Measurements from ENCODE around the gene EMC6. TPM values are rescaled to one million over a fixed set of nuclear protein-coding genes. Genes with fewer than 3 reads are reported as not detected.

The EMC6 gene
- total RNA-seq (2014; rRNA removed; shearing (Covaris generic)) = 16.3 and 23.1 TPM in 2 replicates

DNA sequence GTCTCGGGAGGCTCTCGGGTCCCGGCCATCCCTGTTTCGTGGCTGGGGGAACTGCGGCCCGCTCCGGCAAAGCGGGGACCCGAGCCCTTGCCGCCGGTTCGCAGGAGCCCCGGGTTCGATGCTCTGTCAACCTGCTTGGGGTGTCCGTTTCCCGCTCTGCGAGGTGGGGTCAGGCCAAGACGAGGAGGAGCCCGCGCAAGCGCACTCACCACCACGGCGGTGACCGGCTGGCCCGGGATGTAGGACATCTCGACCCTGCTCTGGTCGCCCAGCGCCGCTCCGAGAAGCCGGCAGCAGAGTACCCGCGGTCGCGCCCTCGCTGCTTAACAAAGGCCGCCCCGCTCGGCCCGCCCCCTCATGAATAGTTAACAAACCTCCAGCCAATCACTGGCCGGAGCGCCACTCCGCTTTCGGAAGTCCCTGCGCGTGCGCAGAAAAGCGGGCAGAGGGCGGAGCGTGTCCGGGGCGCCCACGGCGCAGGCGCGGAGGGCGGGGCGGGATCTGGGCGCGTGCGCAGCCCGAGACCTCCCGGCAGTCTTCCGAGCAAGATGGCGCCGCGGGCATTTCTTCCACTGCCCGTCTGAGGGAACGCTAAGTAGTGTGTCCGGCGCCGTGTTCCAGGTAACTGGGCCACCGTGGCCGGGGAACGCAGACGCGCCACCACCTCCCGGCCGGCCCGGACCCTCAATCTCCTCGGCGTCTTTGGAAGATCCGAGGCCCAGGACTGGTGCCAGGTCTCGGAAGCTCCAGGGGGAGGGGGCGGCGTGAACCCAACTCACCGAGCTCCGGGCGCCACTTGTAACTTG is at the start of gene EMC6, which contains the start of gene TAX1BP3:
Gene EMC6, plus strand, starts transcription at position 534 of the 806 bp plus-strand sequence. CDS start 335 bp downstream, outside the sequence.
Gene TAX1BP3, minus strand, starts transcription at position 300 of the 806 bp plus-strand sequence. Its CDS starts 52 bp downstream, at position 248.
- DNase-seq (ENCODE audit: low read depth) = peak; percentile 99

DNA sequence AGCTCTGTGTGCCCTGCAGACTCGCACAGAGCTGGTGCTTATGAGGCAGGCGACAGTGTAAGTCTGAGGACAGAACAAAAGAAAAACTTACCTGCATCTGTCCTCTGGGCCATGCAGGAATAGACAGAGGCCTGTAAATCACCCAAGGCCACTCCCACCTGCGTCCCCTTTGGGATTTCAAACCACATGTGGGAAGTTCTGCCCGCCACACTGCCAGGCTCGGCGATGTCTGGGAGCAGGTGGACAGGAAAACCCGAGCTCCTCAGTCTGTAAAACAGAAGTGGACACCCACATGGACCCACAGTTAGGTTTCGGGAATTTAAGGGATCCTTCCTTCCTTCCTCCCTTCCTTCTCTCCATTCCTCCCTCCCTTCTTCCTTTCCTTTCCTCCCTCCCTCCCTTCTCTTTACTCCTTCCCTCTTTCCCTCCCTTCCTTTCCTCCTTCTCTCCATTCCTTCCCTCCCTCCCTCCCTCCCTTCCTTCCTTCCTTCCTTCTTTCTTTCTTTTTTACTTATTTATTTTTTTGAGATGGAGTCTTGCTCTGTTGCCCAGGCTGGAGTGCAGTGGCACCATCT is 47.4 kb upstream of the EMC6 start:
- no peak for DNase-seq (ENCODE audit: low read depth)

DNA sequence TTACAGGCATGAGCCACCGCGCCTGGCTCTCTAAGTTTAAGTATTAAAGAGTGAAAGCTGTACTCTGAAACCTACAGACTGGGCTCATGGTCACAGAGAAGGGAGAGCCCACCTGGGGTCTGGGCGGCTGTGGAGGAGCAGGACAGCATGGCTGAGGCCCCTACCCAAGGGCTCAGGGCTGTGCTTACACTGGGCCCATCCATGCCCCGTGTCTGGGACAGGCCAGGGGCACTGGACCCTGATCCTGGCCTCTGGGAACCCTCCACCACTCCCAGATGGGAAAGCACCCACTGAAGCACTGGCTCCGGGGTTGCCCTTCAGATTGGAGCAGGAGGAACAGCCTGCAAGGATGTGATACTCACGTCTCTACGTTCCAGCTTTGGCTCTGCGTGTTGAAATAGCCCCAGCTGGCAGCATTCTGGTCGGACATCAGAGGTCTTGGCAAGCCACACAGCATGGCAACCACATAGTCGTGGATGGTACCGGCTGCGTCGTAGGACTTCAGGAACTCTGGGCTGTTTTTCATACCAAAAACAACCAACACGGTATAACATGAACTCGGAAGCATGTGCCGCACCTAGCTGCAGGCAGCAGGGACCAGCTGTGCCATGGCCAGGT is 45.5 kb upstream of the EMC6 start:
- DNase-seq (ENCODE audit: low read depth) = no peak

DNA sequence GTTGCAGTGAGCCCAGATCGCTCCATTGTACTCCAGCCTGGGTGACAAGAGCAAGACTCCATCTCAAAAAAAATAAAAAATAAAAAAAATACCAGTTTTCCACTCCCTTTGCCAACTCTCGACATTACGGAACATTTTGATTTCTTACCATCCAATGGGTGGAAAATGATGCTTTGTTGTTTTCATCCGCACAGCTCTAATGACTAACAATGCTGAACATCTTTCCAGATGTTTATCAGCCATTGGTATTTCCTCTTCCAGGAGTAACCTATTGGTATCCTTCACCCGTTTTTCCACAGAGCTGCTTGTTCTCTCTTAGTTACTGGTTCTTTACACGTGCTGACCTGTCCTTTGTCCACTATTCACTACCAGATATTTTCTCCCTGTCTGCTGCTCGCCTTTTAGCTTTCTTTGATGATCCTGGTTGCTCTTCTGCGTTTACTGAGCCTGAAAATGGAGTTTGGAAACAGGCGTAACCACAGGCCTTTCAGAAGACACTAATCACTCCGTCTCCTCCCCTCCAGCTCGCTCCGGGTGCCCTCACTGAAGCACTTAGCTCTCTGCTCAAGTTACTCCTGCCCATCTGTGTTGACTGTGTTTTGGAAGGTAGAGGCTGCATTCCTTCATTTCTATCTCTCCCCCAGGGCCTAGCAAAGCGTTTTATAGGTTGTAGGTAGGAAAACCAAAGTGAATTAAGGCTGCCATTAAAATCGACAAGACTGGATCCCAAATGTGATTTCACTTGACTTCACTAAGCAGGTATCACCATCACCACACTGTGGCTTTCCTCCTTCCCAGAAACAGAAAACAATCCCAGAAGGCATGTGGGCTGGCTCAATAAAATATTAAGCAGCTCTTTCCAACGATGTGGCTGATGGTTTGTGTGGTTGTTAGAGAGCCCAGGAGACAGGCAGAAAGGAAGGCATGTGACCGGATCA is 41.5 kb upstream of the EMC6 start:
- no peak for DNase-seq (ENCODE audit: low read depth)

DNA sequence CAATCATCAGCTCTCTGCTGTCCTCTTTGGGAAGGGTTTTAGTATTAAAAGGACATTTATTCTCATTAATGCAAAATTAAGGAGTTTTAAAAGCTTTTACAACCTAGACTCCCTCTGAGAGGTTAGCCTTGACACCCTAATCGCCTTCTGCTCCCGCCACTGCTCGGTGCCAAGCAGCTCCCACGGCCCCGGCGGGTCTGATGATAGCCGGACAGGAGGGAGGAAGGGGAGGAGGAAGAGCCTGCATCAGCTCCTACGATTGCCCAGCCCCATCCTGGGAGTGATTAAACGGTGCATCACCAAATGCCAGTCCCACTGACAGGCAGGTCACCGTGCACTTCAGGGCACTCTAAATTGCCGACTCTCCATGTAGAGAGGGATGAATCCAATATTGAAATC is 40.8 kb upstream of the EMC6 start:
- no peak for DNase-seq (ENCODE audit: low read depth)

DNA sequence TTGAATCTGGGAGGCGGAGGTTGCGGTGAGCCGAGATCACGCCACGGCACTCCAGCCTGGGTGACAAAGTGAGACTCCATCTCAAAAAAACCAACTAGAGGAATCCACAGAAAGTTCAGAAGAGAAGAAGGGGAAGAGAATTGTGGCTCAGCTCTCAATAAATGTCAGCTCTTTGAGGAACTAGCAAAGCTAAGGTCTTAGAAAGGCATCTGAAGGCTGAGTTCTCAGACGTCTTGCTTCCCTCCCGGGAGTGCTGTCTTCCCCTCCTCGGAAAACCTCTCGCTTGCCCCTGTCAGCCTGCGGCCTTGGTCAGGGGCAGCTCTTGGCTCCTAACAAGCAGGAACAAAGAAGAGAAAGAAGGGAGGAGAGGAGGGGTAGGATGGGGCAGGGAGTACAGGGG is 37.8 kb upstream of the EMC6 start:
- no peak for DNase-seq (ENCODE audit: low read depth)

DNA sequence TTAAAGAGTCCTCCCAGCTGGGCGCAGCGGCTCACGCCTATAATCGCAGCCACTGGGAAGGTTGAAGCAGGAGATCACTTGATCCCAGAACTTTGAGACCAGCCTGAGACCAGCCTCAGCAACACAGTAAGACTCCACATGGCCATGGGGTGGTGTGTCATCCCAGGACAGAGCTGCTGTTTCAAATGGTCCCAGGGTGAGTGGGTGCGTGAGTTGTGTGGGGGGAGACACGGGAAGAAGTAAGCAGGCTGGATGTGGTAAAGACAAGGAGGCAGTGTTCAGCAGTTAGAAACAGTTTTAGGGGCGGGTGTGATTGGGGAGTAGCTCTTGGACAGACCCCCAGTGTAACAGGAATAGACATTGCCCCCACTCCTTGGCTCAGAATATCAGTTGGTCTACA is 36.3 kb upstream of the EMC6 start:
- no peak for DNase-seq (ENCODE audit: low read depth)

DNA sequence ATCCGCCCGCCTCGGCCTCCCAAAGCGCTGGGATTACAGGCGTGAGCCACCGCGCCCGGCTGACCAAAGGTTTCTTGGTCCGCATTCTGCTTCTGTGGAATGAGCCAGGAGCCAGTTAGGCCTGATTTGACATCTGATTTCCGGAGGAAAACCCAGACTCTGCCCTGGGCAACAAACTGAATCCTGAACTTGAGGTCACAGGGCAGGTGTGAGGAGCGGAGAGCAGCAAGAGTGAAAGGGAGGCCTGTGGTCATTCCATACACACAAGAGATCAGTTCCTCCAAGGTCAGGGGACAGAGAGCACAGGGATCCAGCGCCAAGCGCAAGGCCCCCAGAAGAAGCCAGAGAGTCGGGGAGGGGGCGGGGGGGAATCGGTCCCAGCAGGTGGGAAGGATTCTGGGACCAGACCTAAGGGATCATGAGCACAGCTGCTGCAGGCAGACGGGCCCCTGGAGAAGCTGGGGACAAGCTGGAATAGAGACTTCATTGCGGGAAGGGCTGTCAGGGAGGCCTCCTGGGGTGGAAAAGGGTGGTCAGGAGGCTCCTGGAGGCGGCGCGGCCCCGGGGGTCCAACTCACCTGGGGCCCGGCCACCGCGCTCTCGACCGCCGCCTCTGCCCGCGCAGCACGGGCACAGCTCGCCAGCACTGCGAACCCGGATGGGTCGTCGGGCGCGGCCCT is 33.0 kb upstream of the EMC6 start:
- DNase-seq (ENCODE audit: low read depth) = no peak

DNA sequence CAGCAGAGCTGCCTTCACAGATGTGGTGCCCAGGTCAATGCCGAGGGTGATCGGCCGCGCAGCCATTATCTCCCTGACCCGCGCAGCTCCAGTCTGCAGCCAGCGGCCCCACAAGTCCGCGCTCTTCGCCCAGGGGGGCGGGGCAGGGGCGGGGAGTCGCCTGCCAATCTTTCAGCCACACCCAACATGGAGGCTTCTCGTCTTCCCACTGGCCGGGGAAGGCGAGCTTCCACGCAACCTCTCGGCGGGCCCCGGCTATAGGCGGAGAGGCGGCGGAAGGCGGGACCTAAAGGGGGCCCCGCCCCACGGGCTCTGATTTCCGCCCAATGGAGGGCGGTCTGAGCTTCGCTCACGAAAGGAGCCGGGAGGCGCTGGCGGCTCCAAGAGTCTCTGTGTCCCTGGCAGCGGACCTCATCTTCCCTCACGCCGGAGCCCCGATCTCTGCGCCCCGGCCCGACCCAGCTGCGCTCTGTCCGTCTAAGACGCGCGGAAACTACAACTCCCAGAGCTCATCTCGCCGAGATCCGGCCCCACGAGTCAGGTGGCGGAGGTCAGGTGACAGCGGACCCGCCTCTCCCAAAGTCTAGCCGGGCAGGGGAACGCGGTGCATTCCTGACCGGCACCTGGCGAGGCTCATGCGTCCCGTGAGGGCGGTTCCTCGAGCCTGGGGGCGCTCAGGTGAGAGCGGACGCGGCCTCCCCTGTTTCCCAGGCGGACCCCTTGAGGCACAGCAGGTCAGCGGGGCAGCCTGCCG is 32.3 kb upstream of the EMC6 start, which contains the start of the genes CTNS and SHPK:
Gene CTNS, plus strand, starts transcription at position 607 of the 754 bp plus-strand sequence. CDS start 3,447 bp downstream, outside the sequence.
Gene SHPK, minus strand, starts transcription at position 97 of the 754 bp plus-strand sequence. Its CDS starts 31 bp downstream, at position 66.
- peak; percentile 98 for DNase-seq (ENCODE audit: low read depth)

DNA sequence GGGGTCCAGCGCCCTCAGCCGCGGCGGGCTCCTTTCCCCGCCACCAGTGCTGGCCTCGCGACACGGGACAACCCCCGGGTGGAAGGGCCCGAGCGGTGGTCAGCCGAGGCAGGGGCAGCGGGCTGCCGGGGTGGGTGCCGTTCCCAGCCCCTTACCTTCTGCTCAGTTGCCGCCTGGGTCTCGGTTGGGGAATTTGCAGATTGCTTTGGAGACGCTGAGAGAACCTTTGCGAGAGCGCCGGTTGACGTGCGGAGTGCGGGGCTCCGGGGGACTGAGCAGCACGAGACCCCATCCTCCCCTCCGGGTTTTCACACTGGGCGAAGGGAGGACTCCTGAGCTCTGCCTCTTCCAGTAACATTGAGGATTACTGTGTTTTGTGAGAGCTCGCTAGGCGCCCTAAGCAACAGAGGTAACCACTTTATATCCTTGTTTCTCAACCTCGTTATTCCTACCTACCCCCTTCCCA is 31.7 kb upstream of the EMC6 start:
- no peak for DNase-seq (ENCODE audit: low read depth)

DNA sequence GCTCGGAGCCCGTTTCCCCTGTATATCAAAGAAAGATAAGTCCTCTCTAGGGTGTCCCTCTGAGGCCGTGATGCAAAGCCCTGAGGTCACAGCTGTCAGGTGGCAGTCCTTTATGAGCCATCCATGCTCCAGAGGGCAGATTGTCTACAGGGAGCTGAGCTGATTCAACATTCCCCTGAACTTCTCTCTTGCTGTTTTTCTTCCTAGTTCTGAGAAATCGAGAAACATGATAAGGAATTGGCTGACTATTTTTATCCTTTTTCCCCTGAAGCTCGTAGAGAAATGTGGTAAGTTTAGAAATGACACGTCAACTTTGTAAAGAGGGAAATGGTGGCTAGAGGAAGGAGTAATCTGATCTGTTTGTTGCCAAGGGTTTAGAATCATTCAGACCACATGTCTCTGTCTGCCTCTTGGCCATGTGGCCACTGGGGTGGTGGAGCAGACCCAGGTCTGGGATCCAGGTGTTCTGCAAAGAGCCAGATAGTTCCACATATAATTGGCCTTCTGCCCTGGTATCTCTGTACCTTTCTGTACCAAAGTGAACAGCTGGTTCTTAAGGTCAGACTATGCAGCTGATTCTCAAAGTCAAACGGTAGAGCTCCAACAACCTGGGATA is 28.5 kb upstream of the EMC6 start:
- DNase-seq (ENCODE audit: low read depth) = no peak

DNA sequence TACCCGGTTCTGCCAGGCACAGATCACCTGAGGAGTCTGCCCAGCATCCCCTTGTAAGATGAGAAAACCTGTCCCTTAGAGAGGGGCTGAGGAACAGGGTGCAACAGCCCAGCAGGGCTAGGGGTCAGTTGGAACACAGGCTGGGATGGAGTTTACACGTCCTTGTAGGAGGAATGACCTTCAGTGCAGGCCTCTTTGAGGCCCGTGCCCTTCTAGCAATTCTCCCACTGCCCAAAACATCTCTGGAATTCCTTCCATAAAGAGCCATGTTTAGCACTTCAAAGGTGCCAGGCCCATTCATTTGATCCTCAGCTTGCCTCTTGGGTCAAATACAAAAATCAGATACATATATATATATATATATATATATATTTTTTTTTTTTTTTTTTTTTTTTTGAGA is 27.6 kb upstream of the EMC6 start:
- DNase-seq (ENCODE audit: low read depth) = no peak

DNA sequence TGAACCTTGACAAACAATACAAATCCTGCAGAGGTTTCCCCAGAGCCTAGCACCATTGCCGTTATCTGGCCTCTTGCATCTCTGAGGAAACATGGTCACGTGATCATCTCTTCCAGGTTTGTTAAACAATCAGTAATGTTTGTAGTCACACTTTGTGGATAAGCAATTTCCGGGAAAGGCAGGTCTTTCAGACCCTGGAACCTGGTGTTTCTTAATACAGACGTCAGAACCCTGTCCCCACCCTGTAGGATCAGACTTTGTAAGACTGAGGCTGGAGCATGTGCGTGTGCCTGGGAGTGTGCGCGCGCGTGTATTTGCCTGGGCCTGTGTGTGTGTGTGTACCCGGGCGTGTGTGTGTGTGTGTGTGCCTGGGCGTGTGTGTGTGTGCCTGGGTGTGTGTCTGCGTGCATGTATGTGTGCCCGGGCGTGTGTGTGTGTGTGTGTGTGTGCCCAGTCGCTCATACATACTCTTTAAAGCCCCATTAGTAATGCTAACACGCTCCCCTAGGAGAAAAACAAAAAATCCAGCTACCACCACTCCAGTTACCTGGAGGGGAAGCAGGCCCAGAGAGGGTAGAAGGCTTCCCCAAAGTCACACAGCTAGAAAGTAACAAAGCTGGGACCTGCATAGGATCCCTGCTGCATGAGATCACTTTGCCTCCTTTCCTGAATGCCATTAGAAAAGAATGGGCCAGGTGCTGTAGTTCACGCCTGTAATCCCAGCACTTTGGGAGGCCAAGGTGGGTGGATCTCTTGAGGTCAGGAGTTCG is 26.7 kb upstream of the EMC6 start:
- DNase-seq (ENCODE audit: low read depth) = no peak

DNA sequence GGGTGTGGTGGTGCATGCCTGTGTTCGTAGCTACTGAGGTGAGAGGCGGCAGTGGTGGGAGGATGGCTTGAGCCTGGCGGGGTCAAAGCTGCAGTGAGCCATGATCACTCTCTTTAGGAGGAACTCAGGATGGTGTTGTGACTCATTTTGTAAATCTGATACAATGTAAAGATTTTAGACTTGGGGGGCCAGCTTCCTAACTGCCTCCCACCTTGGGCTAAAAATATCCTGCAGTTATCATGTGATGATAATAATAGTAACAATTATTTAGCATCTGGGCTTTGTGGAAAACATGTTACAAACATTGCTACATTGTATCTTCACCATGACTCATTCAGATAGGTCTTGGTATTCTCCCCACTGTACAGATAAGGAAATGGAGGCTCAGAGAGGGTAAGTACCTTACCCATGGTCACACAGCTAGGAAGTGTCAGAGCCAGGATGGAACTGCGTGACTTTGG is 24.7 kb upstream of the EMC6 start:
- DNase-seq (ENCODE audit: low read depth) = no peak

DNA sequence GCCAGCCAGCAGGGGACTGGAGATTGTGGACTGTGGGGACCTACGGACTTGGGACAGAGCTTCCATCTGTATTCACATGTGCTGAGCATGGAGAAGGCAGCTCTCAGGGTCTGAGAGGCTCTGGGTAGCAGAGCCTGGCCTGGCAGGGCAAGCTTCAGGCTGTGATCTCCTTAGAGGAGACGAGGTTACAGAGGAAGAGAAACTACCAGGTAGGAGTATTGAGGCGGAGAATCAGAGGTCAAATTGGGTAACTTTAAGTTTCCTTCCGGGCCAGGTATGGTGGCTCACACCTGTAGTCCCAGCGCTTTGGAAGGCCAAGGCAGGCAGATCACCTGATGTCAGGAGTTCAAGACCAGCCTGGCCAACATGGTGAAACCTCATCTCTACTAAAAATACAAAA is 23.3 kb upstream of the EMC6 start:
- no peak for DNase-seq (ENCODE audit: low read depth)

DNA sequence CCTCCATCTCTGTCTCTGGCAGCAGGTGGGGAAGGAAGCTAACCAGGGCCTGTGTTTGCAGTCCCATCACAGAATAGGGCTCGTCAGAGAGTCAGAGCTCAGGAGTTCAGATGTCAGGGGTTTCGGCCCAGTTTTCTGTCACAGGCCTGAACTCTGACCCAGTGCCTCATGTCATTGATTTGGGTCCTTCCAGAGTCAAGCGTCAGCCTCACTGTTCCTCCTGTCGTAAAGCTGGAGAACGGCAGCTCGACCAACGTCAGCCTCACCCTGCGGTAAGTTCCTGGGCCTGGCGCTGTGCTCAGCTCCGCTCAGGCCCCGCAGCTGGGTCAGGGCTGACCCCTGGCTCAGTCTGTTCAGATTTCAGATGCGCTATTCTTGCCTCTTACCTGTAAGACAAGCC is 21.4 kb upstream of the EMC6 start:
- no peak for DNase-seq (ENCODE audit: low read depth)

DNA sequence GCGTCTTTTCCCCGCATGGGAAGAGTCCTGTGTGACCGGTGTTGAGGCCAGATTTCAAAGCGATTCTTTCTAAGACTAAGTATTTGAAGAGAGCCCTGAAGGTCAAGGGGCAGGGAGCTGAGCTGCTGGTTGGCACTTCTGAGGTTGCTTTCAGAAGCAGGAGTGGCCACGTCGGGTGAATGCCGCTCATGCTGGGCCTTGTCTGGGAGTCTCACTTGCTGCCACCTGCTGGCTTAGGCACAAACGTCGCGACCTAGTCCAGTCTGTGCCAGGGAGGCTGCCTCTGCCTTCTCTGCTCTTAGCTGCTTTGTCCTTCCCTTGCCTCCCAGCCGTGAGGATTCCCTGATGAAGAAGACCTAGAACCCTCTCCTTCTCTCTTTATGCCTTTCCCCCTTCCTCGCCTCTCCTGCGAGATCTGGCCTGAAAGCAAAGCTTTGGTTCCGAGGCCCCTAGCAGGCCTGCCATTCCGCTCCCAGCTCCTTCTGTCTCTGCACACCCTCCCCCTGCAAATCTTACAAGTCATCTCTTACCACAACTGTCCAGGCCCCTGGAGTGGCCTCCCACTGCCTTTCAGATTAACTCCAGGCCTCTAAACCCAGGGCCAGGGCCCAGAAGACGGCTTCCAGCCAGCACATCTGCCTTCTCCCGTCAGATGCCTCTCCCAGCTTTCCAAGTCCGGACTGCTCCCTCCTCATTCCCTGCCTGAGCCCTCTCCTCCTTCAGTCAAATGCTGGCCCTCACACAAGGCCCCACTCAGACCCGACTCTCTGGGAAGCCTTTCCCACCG is 20.6 kb upstream of the EMC6 start:
- peak; percentile 69 for DNase-seq (ENCODE audit: low read depth)

DNA sequence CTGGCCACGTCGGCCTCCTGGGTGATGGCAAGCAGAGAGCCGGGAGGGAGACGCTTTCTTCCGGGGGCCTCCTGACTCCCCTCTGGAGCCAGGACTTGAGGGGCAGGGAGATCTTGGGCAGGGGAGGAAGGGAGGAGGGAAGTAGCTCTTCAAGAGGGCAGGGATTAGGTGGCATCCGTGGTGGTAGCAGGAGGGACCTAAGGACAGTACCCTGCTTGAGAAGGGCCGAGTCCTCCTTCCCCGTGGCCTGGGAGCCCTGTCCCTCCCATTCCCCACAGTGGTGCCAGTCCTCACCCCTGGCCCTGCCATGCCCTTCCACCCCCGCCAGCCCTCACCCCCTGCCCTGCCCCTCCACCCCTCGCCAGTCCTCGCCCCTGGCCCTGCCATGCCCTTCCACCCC is 12.8 kb upstream of the EMC6 start:
- no peak for DNase-seq (ENCODE audit: low read depth)
